ENCODE measurements around the gene MTUS2. TPM values are rescaled to one million over a fixed set of nuclear protein-coding genes. Genes with fewer than 3 reads are reported as not detected.

The MTUS2 gene
- total RNA-seq, 6 experiments from 2014 or later = 0.07 to 0.15 (median 0.14) TPM; not detected in 1

DNA sequence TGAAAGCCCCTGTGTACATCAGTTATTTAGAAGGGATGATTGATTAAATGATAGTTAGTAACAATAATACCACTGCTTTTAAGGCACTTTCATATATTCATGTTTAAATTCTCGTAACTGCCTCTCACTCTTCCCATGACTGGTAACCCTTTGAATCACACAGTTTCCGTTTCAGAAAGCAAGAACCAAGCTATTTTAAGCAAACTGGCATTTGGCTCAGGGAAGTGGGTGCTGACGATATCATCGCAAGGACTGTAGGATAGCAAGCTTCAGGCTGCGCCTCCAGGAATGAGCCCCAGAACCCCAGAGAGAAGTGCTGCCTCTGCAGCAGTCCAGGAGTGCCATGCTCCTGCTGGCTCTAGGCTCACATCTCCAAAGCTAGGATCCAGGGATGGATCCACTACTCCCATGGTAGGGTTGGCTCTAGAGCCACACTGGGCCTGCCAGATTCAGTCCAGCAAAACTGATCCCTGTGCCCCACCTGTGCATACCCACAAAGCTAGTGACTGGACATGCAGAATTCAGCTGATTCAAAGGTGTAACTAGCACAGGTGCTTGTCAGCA lies 461.9 kb downstream of the MTUS2 start:
- Mint-ChIP-seq H3K9me3 (no peaks in the 10 kb centered on the region), H3K27me3 (ENCODE audit: insufficient read depth) (peaks cover 13% of the 10 kb centered on the region), H3K4me1 (ENCODE audit: low read depth) (no peaks in the 10 kb centered on the region), H3K36me3 (ENCODE audit: low read depth) (no peaks in the 10 kb centered on the region), H3K27ac (no peak overlapping the region), H3K4me3 (no peak overlapping the region)
- DNase-seq = no peak
- TF ChIP-seq, protein P1, sequence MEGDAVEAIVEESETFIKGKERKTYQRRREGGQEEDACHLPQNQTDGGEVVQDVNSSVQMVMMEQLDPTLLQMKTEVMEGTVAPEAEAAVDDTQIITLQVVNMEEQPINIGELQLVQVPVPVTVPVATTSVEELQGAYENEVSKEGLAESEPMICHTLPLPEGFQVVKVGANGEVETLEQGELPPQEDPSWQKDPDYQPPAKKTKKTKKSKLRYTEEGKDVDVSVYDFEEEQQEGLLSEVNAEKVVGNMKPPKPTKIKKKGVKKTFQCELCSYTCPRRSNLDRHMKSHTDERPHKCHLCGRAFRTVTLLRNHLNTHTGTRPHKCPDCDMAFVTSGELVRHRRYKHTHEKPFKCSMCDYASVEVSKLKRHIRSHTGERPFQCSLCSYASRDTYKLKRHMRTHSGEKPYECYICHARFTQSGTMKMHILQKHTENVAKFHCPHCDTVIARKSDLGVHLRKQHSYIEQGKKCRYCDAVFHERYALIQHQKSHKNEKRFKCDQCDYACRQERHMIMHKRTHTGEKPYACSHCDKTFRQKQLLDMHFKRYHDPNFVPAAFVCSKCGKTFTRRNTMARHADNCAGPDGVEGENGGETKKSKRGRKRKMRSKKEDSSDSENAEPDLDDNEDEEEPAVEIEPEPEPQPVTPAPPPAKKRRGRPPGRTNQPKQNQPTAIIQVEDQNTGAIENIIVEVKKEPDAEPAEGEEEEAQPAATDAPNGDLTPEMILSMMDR (IDR thresholded peaks at IDR 0.05) = no peak

DNA sequence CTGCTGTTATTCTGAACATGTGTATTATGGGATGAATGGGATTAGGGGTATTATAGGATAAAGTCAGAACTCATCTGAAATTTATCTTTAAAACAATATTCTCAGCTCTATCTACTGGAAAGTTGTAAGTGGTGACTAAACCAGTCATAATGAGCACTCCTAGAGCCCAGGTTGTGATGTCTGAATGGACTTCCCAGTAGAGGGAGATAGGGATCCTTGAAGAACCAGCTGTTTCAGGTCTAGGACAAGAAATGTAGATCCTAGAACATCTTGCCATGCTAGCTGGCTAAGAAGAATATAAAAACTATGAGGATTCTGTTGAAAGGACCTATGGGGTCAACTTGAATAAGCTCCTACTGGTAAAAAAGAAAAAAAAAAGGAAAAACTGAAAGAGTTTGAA lies 464.6 kb downstream of the MTUS2 start:
- no peak for DNase-seq
- Mint-ChIP-seq H3K36me3 (ENCODE audit: low read depth) (no peaks in the 10 kb centered on the region), H3K27me3 (ENCODE audit: insufficient read depth) (peaks cover 12% of the 10 kb centered on the region), H3K4me3 (no peak overlapping the region), H3K27ac (no peak overlapping the region), H3K9me3 (no peaks in the 10 kb centered on the region), H3K4me1 (ENCODE audit: low read depth) (no peaks in the 10 kb centered on the region)
- TF ChIP-seq, protein P1 (IDR thresholded peaks at IDR 0.05) = no peak

DNA sequence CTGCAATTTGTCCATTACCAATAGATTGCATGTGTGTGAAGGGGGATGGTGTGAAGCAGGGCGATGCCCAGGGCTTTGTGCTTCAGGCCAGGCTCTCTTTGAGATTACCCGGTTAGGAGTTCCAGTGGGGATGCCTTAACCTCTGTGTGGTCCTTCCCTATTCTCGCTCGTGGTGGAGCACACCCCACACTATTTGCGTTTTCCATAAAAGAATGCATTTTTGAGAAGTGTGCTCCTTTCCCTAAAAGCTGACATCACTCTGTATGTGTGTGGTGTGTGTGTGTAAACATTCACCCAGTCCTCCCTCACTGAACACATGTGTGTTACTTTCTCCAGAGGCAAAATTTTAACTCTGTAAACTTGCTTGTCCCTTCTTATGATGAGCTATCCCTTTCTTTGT lies 467.1 kb downstream of the MTUS2 start:
- no peaks in the 10 kb centered on the region for H3K9me3 Mint-ChIP-seq
- TF ChIP-seq, protein P1 (IDR thresholded peaks at IDR 0.05) = no peak
- H3K4me1 Mint-ChIP-seq (ENCODE audit: low read depth) = no peaks in the 10 kb centered on the region

DNA sequence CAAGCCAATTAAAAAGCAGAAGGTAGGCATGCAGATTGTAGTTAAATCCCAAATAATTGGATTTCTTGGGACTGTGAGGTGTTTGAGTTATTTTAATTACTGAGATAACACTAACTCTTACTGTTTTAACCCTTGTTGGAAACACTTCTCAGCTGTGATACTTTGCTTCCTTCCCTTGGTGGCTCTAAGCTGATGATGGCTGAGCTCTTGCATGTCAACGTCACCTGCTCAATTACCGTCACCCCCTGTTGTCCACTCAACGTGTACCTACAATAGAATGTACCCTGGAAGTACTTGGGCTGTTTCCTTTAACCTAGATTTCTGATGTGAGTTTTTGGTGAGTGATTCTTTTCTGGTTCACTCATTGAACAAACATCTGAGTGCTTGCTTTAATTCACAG lies 471.9 kb downstream of the MTUS2 start:
- Mint-ChIP-seq H3K36me3 (ENCODE audit: low read depth) (no peaks in the 10 kb centered on the region), H3K9me3 (no peaks in the 10 kb centered on the region), H3K4me3 (no peak overlapping the region), H3K27me3 (ENCODE audit: insufficient read depth) (peaks cover 12% of the 10 kb centered on the region), H3K4me1 (ENCODE audit: low read depth) (no peaks in the 10 kb centered on the region), H3K27ac (no peak overlapping the region)
- DNase-seq = no peak
- TF ChIP-seq, protein P1 (IDR thresholded peaks at IDR 0.05) = no peak

More for the DNA sequence above, 467.1 kb downstream of the MTUS2 start:
- Mint-ChIP-seq H3K27ac (no peak overlapping the region), H3K36me3 (ENCODE audit: low read depth) (no peaks in the 10 kb centered on the region), H3K27me3 (ENCODE audit: insufficient read depth) (peaks cover 18% of the 10 kb centered on the region), H3K4me3 (no peak overlapping the region)
- no peak for DNase-seq

DNA sequence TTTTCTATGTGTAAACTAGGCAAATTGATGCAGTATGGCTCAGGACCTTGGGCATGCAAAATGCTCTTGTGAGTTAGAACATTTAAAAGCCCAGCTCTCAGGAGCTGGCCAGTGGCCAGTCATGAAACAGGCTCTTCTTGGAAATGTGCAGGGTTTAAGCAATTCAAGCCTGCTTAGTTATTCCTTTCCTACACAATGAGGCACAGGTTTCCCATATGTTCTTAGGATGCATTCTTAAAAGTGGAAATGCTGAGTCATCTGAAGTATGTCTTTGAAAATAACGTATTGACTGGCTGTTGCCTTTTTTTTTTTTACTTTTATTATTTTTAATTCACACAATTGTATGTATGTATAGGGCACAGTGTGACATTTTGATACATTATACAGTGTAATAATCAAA lies 474.7 kb downstream of the MTUS2 start:
- no peaks in the 10 kb centered on the region for H3K9me3 Mint-ChIP-seq
- no peaks in the 10 kb centered on the region for H3K36me3 Mint-ChIP-seq (ENCODE audit: low read depth)
- H3K27ac Mint-ChIP-seq = no peak overlapping the region
- H3K4me1 Mint-ChIP-seq (ENCODE audit: low read depth) = no peaks in the 10 kb centered on the region
- TF ChIP-seq, protein P1 (IDR thresholded peaks at IDR 0.05) = no peak
- peaks cover 6% of the 10 kb centered on the region; the same call in 1 of the 2 replicates for H3K27me3 Mint-ChIP-seq (ENCODE audit: insufficient read depth)
- no peak for DNase-seq
- no peak overlapping the region for H3K4me3 Mint-ChIP-seq

Data from HFFc6 (cell line).